HUDEP-2 (cell line): Measurements from ENCODE around the gene RNU6-7.

Experiments used
- DNase-seq, 76 experiments: peaks; one replicate each; lab custom pipeline; 2025; ENCODE audit not compliant: unreplicated experiment in 76 of 76; lab: John Stamatoyannopoulos, UW

Gene RNU6-7

DNA sequence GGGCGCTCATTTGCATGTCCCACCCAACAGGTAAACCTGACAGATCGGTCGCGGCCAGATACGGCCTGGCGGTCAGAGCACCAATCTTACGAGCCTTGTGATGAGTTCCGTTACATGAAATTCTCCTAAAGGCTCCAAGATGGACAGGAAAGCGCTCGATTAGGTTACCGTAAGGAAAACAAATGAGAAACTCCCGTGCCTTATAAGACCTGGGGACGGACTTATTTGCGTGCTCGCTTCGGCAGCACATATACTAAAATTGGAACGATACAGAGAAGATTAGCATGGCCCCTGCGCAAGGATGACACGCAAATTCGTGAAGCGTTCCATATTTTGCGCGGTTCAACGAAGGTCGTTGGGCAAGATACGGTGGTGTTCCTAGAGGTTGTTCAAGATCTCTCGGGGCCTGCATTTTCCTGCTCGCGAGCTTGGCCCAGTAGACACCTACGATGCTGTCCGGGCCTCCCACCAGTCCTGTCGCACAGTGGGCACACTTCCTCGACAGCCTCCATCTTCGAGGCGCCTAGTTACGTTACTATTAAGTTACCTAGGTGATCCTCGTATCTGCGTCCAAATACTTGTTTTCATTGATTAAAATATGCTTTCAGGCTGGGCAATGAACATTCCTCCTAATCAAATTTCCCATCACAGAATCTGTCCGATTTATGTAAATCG is at the start of gene RNU6-7:
Gene RNU6-7, plus strand, starts transcription at position 230 of the 675 bp plus-strand sequence.
- DNase-seq: peak in 10 of 76 experiments; percentile 1 to 32 (median 16)

DNA sequence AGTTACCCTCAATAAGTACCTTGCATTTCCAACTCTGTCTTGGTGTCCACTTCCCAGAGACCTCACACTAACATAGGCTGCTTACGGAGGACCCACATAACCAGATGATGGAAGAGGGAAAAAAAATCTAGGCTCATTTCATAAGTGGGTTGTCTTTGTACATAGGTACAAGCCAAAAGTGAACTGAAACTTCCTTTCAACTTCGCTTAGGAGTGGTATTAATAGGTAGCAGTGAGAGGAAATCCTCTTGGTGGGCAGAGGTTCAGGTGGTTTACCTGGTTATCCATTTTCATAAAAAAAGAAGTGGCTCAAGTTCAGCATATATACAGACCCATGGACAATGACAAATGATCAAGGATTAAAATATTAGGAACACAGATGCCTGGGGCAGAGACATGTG is 35.8 kb upstream of the RNU6-7 start:
- no peak for DNase-seq

DNA sequence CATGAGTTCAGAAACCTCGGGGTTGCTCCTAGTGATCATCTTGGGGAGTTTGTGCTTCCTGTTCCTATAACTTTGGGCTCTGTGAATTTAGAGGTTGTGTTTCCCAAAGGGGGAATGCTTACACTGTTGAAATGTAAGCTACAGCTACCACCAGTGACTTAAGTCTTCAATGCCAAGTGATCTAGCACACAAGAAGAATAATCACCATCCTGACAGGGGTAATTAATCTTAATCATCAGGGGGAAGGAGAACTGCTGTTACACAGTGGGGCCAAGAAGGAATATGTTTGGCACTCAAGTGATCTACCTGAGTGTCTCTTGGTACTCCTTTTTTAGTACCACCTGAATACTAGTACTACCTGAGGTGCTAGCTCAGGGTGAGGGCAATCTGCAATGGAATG is 34.9 kb upstream of the RNU6-7 start:
- DNase-seq: no peak

- no peak for DNase-seq
Measured at GRCh38 chr14:32167907-32168306, 33.9 kb upstream of the RNU6-7 start.

GRCh38 chr14:32169191-32169590 is 32.7 kb upstream of the RNU6-7 start:
- no peak for DNase-seq

DNA sequence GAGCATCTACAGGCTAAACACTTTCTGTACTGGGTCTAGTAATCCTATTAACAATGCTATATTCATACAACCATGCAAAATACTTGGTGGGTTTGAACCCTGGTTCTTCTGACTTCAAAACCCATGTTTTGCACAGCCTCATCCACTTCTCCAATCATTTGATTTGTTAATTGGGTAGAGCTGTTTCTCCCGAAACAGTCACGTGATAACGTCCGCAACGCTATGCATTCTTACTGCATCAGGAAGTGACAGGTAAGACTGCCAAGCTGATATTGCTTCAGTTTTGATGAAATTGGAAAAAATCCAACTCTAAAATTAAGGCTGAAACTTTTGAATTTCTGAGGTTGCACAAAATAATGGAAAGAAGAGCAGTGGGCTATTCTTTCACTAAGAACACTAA is 30.4 kb upstream of the RNU6-7 start:
- no peak for DNase-seq

GRCh38 chr14:32183151-32184058 is 18.4 kb upstream of the RNU6-7 start:
- DNase-seq: no peak

GRCh38 chr14:32185097-32185496 is 16.7 kb upstream of the RNU6-7 start:
- no peak for DNase-seq

DNA sequence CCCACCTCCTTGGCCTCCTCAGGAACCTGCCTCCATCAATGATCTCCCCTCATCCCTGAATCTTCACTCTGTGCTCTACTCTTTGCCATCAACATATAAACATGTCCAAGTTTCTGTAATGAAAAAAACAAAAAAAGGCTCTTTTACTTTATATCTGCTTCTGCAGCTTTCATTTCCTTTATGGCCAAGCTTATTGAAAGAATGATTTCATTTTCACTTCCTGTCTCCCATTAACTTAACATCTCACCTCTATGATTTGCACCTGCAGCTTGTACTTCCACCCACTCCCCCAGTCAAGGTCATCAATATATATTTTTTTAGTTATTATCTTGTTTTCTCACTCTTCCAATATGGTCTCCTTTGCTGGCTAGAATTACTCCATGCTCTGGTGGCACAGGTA is 15.6 kb upstream of the RNU6-7 start:
- DNase-seq: no peak

DNA sequence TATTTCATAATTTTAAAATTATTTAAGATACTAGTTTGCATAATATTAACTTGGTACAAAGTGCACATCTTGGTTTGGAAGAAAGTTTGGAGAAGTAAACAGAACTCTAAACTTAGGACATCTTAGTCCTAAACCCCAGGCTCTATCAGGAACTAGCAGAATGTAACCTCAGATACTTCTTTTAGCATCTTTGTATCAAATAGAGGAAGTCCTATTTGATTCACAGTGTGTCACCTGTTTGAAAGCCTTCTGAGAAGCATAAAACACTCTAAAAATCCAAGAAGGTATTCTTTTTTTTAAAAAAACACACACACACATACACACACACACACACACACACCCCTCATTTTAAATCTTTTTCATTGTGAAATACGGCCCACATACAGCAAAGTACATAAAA is 12.0 kb upstream of the RNU6-7 start:
- no peak for DNase-seq

DNA sequence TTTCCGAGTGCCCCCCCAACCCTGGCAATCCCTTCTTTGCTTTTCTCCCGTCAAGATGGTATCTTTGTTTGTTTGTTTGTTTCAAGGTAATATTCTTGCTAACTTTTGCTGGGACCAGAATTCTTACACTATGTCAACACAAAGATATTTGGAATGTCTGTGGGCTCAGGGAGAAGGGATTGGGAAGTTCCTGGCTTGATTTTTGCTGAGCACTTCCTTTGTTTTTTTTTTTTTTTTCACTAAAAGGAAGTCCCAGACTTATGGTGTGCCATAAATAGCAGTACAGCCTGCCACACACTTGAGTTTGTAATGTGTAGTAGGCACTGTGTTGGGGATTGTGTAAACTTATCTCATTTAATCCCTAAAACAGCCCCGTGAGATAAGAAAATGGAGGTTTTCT is 11.2 kb upstream of the RNU6-7 start:
- DNase-seq: no peak

- no peak for DNase-seq
Measured at GRCh38 chr14:32192712-32193373, 9.0 kb upstream of the RNU6-7 start.

GRCh38 chr14:32193532-32193931 is 8.3 kb upstream of the RNU6-7 start:
- DNase-seq: no peak

DNA sequence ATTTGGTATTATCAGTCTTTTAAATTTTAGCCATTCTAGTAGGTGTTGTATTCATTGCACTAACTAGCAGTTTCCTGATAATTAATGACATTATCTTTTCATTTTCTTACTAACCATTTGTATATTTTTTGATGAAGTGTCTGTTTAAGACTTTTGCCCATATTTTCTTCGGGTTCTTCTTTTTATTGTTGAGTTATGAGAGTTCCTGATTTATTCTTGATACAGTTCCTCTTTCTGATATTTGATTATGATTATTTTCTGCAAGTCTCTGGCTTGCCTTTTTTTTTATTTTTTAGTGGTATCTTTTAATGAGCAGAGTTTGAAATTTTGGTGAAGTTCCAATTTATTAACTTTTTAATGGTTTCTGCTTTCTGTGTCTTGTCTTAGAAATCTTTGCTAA is 6.2 kb upstream of the RNU6-7 start:
- DNase-seq: no peak

- DNase-seq: no peak
Measured at GRCh38 chr14:32197919-32198318, 3.9 kb upstream of the RNU6-7 start.

GRCh38 chr14:32200368-32201192 is 1.3 kb upstream of the RNU6-7 start:
- no peak for DNase-seq

DNA sequence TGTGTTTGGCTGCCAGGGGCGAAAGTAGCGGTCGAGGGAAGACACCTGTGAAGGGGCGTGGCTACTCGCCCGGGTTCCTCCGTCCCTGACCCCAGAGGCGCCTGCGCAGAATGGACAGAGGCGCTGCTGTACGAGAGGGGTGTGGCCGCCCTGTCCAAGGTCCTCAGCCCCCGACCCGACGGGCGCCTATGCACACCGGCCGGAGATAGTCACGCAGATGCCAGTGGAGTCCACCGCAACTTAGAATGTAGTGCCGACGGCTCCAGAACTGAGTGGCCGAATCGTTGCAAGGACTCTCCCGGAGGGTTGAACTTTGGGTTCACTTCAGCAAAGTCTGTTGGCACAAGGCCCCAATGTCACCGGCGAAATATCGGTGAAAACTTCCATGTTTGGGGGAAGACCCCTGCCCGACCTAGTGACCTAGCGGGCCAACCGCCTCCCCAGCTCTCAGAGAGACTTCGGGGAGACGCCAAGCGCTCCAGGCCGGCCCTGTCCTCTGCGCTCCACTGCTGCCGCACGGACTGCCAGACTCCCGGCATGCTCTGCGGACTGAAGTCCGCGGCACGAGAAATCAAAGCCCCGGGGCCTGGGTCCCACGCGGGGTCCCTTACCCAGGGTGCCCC is 541 bp upstream of the RNU6-7 start:
- DNase-seq: peak in 63 of 76 experiments; percentile 3 to 70 (median 41)

- DNase-seq: no peak
Measured at GRCh38 chr14:32202491-32202997, 699 bp downstream of the RNU6-7 start.

- DNase-seq: peak in 75 of 76 experiments; percentile 21 to 89 (median 73)
Measured at GRCh38 chr14:32202998-32203882, 1.4 kb downstream of the RNU6-7 start, which contains the start of gene RNU6-8. Gene RNU6-8, minus strand, starts transcription at chr14:32203269.
